OCI-LY1 (cell line): ENCODE data around the gene DGKA.

Source experiments
- H2AFZ ChIP-seq: fragments of 200-600 bp; sonication (generic), shearing (Covaris generic); 2 replicates; pipeline ENCODE4 v1.6.0; 2014; ENCODE audit warnings: antibody characterized with exemption, mild to moderate bottlenecking, low read length
- H3F3A ChIP-seq: fragments of 200-600 bp; sonication (generic), shearing (Covaris generic); 2 replicates; pipeline ENCODE4 v1.6.0; 2014; ENCODE audit warnings: mild to moderate bottlenecking, antibody characterized with exemption, low read length, moderate library complexity; ENCODE audit not compliant: insufficient read depth
- H3K27ac ChIP-seq: fragments of 200-600 bp; sonication (generic); 2 replicates; pipeline ENCODE4 v1.5.1; 2014; ENCODE audit warnings: low read length, mixed run types, mild to moderate bottlenecking, low read depth; ENCODE audit not compliant: poor library complexity, severe bottlenecking
- H3K27me3 ChIP-seq: fragments of 200-600 bp; sonication (generic); 2 replicates; pipeline ENCODE4 v1.6.0; 2014; ENCODE audit warnings: antibody characterized with exemption, mild to moderate bottlenecking, low read length, moderate library complexity; ENCODE audit not compliant: insufficient read depth
- H3K36me3 ChIP-seq: fragments of 200-600 bp; sonication (generic); 2 replicates; pipeline ENCODE4 v1.6.1; 2014; ENCODE audit warnings: mild to moderate bottlenecking, antibody characterized with exemption, low read length, moderate library complexity, mixed read lengths; ENCODE audit not compliant: insufficient read depth
- H3K4me1 ChIP-seq: fragments of 200-600 bp; sonication (generic); 2 replicates; pipeline ENCODE4 v1.5.1; 2014; ENCODE audit warnings: mild to moderate bottlenecking, low read length, moderate library complexity; ENCODE audit not compliant: insufficient read depth, severe bottlenecking
- H3K4me2 ChIP-seq: fragments of 200-600 bp; sonication (generic), shearing (Covaris generic); 2 replicates; pipeline ENCODE4 v1.6.1; 2014; ENCODE audit warnings: low read length
- H3K4me3 ChIP-seq: fragments of 200-600 bp; sonication (generic); 2 replicates; pipeline ENCODE4 v1.5.1; 2014; ENCODE audit warnings: low read length, low read depth, mild to moderate bottlenecking, mixed read lengths; ENCODE audit not compliant: poor library complexity, severe bottlenecking
- H3K79me2 ChIP-seq: fragments of 200-600 bp; shearing (Covaris generic); 2 replicates; pipeline ENCODE4 v1.6.1; 2016; ENCODE audit warnings: mixed run types, low read length, mixed read lengths; ENCODE audit not compliant: insufficient read depth
- H3K9ac ChIP-seq: fragments of 200-600 bp; sonication (generic), shearing (Covaris generic); 2 replicates; pipeline ENCODE4 v1.6.1; 2014; ENCODE audit warnings: mild to moderate bottlenecking, low read length, mixed read lengths
- H3K9me2 ChIP-seq: fragments of 200-600 bp; sonication (generic), shearing (Covaris generic); 2 replicates; pipeline ENCODE4 v1.6.1; 2014; ENCODE audit warnings: low read depth, mild to moderate bottlenecking, low read length, mixed read lengths
- H3K9me3 ChIP-seq: fragments of 200-600 bp; shearing (Covaris generic); 2 replicates; pipeline ENCODE4 v1.6.1; 2014; ENCODE audit warnings: low read length, mixed read lengths
- H4K20me1 ChIP-seq: fragments of 200-600 bp; sonication (generic), shearing (Covaris generic); 2 replicates; pipeline ENCODE4 v1.6.0; 2016; ENCODE audit warnings: mild to moderate bottlenecking, low read length; ENCODE audit not compliant: insufficient read depth
- CTCF ChIP-seq: fragments of 200-600 bp; sonication (generic), shearing (Covaris generic); IDR thresholded peaks from 2 replicates; pipeline ENCODE4 v1.5.1; 2017; ENCODE audit warnings: mild to moderate bottlenecking, antibody characterized with exemption, low read length, moderate library complexity, mixed read lengths
- EZH2 ChIP-seq: fragments of 200-600 bp; sonication (generic), shearing (Covaris generic); IDR thresholded peaks from 2 replicates; pipeline ENCODE4 v1.8.0; 2017; ENCODE audit warnings: borderline replicate concordance, mixed run types, mild to moderate bottlenecking, antibody characterized with exemption, low read length, moderate library complexity, mixed read lengths

DGKA gene

GRCh38 chr12:55966408-55967281 lies 35.7 kb downstream of the DGKA start, which contains the start of gene CDK2:
Gene CDK2 (plus strand): TSS chr12:55966830. CDS start chr12:55967009, 179 bp downstream.
- H3K27ac ChIP-seq, result peak within 1 kb of the TSS; percentile 22
- no peaks in the 10 kb centered on the region for H3K27me3 ChIP-seq
- no peaks in the 10 kb centered on the region for H3F3A ChIP-seq
- peak within 1 kb of the TSS; percentile 89 for H3K4me3 ChIP-seq
- H2AFZ ChIP-seq, result no peak within 1 kb of the TSS
- peaks cover 20% of the 10 kb centered on the region; the same call in 1 of the 2 replicates for H3K36me3 ChIP-seq
- H3K9ac ChIP-seq, result peak within 1 kb of the TSS; percentile 88
- H4K20me1 ChIP-seq, result no peaks in the 10 kb centered on the region
- H3K79me2 ChIP-seq, result peaks cover 9% of the 10 kb centered on the region; the same call in 1 of the 2 replicates
- no peak for TF ChIP-seq EZH2
- no peak for TF ChIP-seq CTCF
- H3K4me1 ChIP-seq, result peaks cover 24% of the 10 kb centered on the region
- H3K9me2 ChIP-seq, result no peaks in the 10 kb centered on the region
- no peaks in the 10 kb centered on the region for H3K9me3 ChIP-seq
- peak within 1 kb of the TSS; percentile 69 for H3K4me2 ChIP-seq

- H3K36me3 ChIP-seq, result peaks cover 25% of the 10 kb centered on the region; the same call in 1 of the 2 replicates
- no peaks in the 10 kb centered on the region for H3K9me3 ChIP-seq
- H3K27ac ChIP-seq, result no peak overlapping the region
- no peak overlapping the region for H3K4me3 ChIP-seq
- no peak overlapping the region for H2AFZ ChIP-seq
- no peak overlapping the region for H3K9ac ChIP-seq
- TF ChIP-seq EZH2 (no peak), CTCF (no peak)
- H3K27me3 ChIP-seq, result no peaks in the 10 kb centered on the region
- no peak overlapping the region for H3K4me2 ChIP-seq
- peaks cover 10% of the 10 kb centered on the region; the same call in 1 of the 2 replicates for H3K79me2 ChIP-seq
- no peaks in the 10 kb centered on the region for H3F3A ChIP-seq
- H3K9me2 ChIP-seq, result no peaks in the 10 kb centered on the region
- peaks cover 36% of the 10 kb centered on the region for H3K4me1 ChIP-seq
- H4K20me1 ChIP-seq, result no peaks in the 10 kb centered on the region
Measured at GRCh38 chr12:55969356-55969755, 38.4 kb downstream of the DGKA start.

GRCh38 chr12:55970775-55971174 lies 39.8 kb downstream of the DGKA start:
- peaks cover 22% of the 10 kb centered on the region for H3K79me2 ChIP-seq
- H3K36me3 ChIP-seq, result peaks cover 25% of the 10 kb centered on the region; the same call in 1 of the 2 replicates
- H4K20me1 ChIP-seq, result no peaks in the 10 kb centered on the region
- H3K27ac ChIP-seq, result no peak overlapping the region
- no peaks in the 10 kb centered on the region for H3F3A ChIP-seq
- peaks cover 42% of the 10 kb centered on the region for H3K4me1 ChIP-seq
- no peak overlapping the region for H3K4me3 ChIP-seq
- no peaks in the 10 kb centered on the region for H3K9me2 ChIP-seq
- no peaks in the 10 kb centered on the region for H3K9me3 ChIP-seq
- TF ChIP-seq EZH2, result no peak
- no peak for TF ChIP-seq CTCF
- H2AFZ ChIP-seq, result no peak overlapping the region
- no peak overlapping the region for H3K4me2 ChIP-seq
- no peak overlapping the region for H3K9ac ChIP-seq
- no peaks in the 10 kb centered on the region for H3K27me3 ChIP-seq
